Measurements from ENCODE around the gene PRXL2B.

PRXL2B gene

DNA sequence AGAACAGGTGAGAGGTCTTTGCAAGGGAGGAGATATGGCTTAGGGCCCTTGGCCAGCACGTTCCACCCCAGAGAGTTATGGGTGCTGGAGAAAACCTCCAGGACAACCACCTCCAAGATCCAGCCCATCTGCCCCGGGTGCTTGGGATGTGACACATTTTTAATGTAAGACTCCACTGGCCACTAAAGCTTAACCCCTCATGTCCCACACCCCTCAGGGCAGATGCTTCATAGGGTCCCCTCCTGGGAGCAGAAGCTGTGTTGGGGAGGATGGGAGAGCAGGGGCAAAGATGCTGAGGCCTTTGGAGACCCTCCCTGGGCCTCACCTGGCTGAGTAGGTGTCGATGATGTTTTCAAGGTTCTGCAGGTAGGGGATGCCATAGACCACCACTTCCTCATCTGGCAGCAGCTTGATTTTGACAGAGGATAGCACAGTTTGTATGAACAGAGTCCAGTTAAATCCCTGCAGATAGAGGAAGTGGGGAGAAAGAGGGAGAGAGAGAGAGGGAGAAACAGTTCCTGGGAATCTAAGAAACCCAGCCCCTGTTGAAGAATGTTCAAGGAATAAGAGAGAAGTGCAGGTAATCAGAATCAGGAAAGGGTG is 11.9 kb downstream of the PRXL2B start:
- TF ChIP-seq TAF1 (IDR thresholded peaks at IDR 0.05; ENCODE audit: borderline replicate concordance, low read depth, low read length) (no peak), POLR2AphosphoS5 (IDR thresholded peaks at IDR 0.05; ENCODE audit: low read depth, low read length) (no peak), POLR2A (IDR thresholded peaks at IDR 0.05; ENCODE audit: low read depth, low read length) (no peak)
- no peak for DNase-seq (ENCODE audit: insufficient read length)
- FAIRE-seq, result no peak

DNA sequence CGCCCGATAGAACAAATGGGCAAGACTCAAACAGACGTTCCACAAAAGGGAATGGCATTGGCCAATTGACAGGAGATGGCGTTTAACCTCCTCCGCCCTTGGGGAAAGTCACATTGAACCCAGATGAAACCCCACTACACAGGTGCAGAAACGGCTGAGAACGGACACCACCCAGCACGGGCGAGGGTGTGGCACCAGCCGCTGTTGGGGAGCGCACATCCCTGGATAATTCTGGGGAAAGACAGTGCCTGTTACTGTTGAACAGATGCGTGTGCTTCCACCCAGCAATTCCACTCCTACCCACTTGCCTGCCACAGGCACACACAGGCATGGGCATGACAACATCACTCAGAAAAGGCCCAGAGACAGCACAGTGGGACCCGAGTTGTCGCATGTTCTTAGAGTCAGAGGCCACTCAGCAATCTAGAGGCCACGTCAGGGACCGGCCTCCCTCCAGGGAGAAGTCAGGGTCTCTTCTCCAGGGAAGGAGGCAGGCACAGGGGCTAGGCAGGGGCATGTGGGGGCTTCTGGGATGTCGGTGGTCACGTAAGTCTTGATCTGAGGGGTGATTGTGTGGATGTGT is 15.2 kb downstream of the PRXL2B start:
- TF ChIP-seq POLR2AphosphoS5 (IDR thresholded peaks at IDR 0.05; ENCODE audit: low read depth, low read length) (no peak), POLR2A (IDR thresholded peaks at IDR 0.05; ENCODE audit: low read depth, low read length) (no peak), TAF1 (IDR thresholded peaks at IDR 0.05; ENCODE audit: borderline replicate concordance, low read depth, low read length) (no peak)
- no peak for FAIRE-seq
- no peak for DNase-seq (ENCODE audit: insufficient read length)

DNA sequence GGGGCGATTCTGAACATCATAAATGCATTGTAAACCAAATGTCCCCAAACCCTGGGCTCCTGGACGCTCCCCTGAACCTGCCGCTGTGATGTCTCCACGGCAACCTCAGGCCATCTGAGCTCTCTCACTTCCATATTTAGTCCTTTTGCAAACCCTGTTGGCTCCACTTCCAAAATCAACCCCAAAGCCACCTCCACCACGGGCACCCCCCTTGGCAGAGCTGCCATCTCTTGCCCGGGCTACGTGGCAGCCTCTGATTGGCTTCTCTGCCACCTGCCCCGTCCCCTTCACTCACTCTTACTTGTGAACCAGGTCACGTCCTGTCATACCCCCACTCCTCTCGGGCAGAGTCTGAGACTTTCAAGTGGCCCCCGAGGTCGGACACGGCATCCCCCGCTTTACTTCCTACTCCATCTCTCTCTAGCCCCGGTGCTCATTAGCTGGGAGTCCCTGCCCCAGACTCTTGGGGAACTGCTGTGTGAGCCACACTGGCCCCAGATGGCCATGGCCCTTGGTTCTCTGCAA is 15.8 kb downstream of the PRXL2B start:
- DNase-seq (ENCODE audit: insufficient read length) (no peak), FAIRE-seq (no peak)
- TF ChIP-seq TAF1 (IDR thresholded peaks at IDR 0.05; ENCODE audit: borderline replicate concordance, low read depth, low read length), result no peak
- TF ChIP-seq POLR2A (IDR thresholded peaks at IDR 0.05; ENCODE audit: low read depth, low read length), result no peak
- TF ChIP-seq POLR2AphosphoS5 (IDR thresholded peaks at IDR 0.05; ENCODE audit: low read depth, low read length), result no peak

DNA sequence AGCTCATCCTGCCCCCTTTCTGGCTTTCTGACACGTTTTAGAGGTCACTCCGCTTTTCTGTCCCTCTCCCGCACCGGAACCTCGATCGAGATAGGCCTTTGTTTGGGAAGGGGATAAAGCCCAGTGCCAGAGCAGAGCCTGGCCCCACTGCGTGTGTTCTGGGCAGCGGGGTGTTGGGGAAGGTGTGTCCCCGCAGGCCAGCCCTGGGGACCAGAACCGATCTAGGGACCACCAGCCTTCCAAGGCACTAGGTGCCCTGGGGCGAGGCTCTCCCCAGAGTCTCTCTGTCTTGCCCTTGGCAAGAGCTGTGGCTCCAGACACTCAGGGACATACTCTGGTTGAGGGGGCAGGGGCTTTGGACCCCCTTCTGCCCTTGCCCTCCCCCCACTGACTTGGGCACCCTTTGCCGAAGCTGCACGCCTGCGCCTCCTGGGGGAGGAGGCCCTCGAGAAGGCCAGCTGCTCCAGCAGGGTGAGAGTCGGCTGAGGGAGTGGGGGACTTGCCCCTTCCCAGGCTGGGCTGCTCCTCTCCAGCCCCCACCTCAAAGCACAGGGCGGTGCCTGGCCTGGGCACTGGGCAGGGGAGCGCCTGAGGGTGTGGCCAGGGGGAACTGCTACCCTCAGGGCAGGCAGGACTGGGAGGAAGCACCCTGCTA is 16.4 kb downstream of the PRXL2B start:
- no peak for FAIRE-seq
- no peak for DNase-seq (ENCODE audit: insufficient read length)
- TF ChIP-seq POLR2A (IDR thresholded peaks at IDR 0.05; ENCODE audit: low read depth, low read length), result no peak
- TF ChIP-seq TAF1 (IDR thresholded peaks at IDR 0.05; ENCODE audit: borderline replicate concordance, low read depth, low read length), result no peak

DNA sequence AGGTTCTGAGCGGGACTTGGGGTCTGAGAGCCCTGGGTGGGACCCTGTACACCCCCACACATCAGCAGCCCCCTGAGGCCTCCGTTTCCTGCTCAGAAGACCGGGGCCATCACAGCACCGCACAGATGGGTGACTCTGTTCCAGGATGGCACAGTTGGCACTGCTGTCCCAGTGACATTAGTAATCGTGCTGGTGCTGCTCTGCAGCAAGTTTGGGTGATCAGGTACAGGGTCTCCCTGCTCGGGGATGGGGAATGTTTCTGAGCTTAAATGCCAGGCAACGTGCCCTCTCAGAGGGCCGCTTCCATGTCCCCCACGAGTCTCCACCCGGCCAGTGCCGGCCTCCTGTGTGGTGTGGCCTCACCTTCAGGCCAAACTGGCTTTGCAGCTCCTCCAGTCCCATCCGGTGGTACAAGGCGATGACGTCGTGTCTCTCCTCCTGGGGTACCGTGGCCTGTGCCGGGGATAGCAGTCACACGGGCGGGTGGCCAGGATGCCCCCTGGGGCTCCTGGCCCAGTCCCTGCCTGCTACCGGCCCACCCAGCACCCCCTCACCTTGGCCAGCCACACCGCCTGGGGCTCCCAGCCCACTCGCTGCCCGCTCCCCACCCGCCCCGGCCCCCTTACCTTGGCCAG is 17.1 kb downstream of the PRXL2B start:
- DNase-seq (ENCODE audit: insufficient read length) (no peak), FAIRE-seq (no peak)
- TF ChIP-seq POLR2A (IDR thresholded peaks at IDR 0.05; ENCODE audit: low read depth, low read length), result no peak

DNA sequence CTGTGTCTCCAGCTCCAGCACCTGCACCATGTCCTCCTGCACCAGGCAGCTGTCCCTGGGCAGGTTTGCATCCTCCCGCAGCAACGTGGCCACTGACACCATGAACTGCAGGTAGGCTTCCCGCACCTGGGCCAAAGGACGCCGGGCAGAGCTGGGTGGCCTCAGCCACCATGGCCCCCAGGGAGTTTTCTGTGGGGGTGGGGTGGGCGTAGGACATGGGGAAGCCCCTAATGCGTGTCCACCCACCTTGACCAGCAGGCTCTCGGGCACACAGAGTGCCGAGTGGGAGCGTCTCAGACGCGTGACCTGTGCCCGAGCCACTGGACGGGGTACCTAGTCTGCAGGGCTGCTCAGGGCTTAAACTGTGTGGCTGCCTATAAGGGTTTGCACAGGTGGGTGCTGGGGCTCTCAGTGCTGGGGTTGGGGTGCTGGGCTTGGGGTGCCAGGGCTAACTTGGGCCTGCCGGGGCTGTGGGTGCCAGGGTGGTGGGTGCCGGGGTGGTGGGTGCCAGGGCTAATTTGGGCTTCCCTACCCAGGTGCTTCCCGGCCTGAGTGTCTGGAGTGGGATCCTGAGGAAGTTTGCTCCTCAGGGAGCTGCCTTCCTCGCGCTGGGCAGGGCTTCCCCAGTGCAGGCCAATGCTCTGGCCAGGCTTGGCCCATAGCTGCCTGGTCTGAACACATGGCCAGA is 17.7 kb downstream of the PRXL2B start:
- no peak for FAIRE-seq
- DNase-seq (ENCODE audit: insufficient read length), result no peak
- TF ChIP-seq TAF1 (IDR thresholded peaks at IDR 0.05; ENCODE audit: borderline replicate concordance, low read depth, low read length) (no peak), POLR2AphosphoS5 (IDR thresholded peaks at IDR 0.05; ENCODE audit: low read depth, low read length) (no peak), POLR2A (IDR thresholded peaks at IDR 0.05; ENCODE audit: low read depth, low read length) (no peak)

DNA sequence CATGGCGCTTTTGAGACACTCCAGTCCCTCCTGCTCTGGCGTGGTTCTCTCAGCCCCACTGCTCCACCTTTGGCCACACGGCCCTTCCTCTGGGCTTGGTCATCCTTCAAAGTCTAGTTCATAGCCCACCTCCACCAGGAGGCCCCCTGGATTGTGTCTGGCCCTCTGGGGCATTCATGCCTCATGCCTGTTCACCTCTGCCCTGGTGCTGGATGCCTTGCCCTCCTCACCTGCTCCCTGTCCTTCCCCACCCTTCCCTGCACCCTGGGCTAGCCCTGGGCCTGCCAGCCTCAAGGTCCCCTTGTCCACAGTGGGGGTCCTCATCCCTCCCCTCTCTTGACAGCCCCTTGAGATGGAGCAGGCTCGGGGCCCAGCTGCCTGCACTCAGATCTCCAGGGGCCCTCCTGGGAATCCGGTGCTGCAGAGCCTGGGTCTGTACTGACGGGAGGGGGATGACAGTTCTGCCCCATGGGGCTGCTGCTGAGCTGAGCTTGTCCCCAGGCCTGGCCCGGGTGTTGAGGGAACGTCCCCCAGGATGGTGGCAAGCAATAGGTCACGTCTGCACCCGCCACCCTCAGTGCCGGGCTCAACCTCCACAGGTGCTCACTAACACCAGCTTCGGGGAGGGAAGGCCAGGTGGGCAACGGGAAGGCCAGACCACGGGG is 18.4 kb downstream of the PRXL2B start:
- TF ChIP-seq POLR2A (IDR thresholded peaks at IDR 0.05; ENCODE audit: low read depth, low read length) (no peak), TAF1 (IDR thresholded peaks at IDR 0.05; ENCODE audit: borderline replicate concordance, low read depth, low read length) (no peak), POLR2AphosphoS5 (IDR thresholded peaks at IDR 0.05; ENCODE audit: low read depth, low read length) (no peak)
- no peak for FAIRE-seq

DNA sequence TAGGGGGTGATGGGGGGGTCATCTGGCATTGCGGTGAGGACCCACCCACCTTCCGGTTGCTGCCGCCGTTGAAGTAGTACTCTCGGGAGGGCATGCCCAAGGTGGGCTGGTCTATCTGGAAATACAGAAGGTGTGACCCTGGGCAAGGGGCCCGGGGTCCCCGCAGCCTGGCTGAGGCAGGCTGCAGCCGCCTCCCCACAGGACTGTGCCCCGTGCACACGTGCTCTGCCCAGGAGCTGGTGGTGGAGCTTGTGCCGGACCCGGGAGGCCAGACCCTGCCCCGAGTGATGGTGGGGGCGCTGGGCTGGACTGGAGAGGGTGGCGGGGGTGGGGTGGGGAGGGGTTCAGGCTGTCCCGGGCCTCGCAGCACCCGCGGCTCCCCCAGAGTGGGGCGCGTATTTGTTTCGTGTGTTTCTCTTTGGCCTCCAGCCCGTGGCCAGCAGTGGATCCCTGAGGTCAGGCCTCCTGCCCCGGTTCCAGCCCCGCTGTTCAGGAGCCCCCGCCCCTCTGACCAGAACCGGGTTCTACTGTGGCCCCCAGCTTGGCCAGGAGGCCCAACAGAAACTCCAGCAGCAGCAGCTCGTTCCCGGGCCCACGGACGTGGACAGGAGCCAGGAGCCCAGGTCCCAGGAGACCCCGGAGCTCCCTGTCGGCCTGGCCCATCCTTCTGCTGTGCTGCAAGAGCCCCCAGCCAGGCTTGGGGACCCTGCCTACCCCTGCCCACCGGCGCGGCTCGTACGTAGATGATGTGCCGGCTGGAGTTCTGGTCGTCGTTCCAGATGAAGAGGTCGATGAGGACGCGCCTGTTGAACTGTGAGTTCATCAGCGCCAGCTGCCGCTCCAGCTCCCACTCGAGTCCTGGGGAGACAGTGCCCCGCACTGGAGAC is 19.2 kb downstream of the PRXL2B start:
- DNase-seq (ENCODE audit: insufficient read length), result no peak
- TF ChIP-seq POLR2A (IDR thresholded peaks at IDR 0.05; ENCODE audit: low read depth, low read length) (no peak), POLR2AphosphoS5 (IDR thresholded peaks at IDR 0.05; ENCODE audit: low read depth, low read length) (no peak), TAF1 (IDR thresholded peaks at IDR 0.05; ENCODE audit: borderline replicate concordance, low read depth, low read length) (no peak)
- FAIRE-seq, result no peak

More for the DNA sequence above, 18.4 kb downstream of the PRXL2B start:
- DNase-seq (ENCODE audit: insufficient read length), result no peak

DNA sequence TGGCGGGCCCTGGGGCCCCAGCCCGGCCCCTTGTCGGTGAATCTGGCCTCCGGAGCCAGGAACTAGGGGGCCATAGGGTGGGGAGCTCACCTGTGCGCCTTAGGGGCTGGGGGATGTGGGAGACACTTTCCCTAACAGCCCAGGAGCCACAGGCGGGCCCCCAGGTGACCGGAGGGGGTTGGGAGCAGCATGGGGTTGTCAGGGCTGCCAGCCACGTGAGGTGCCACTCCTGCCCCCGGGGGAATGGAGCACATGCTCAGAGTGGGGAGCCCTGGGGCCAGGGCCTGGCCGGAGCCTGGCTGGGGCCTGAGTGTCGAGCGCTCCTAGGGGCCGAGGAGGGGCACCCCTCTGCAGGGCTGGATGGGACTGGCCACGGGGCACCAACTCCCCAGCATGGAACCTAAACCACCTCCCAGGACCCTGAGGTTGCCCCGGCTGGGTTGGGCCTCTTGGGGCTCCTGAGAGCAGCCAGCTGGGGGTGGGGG is 19.9 kb downstream of the PRXL2B start:
- TF ChIP-seq TAF1 (IDR thresholded peaks at IDR 0.05; ENCODE audit: borderline replicate concordance, low read depth, low read length) (no peak), POLR2A (IDR thresholded peaks at IDR 0.05; ENCODE audit: low read depth, low read length) (no peak), POLR2AphosphoS5 (IDR thresholded peaks at IDR 0.05; ENCODE audit: low read depth, low read length) (no peak)
- no peak for DNase-seq (ENCODE audit: insufficient read length)
- no peak for FAIRE-seq
